Sigmoid colon (tissue), 4 donors: ENCODE data around the gene NHP2.

ENCODE experiments used
- EP300 ChIP-seq, 4 donors: sonication (generic); formaldehyde crosslinking; IDR thresholded peaks; one replicate each; pipeline ENCODE4 v1.6.1; 2017; ENCODE audit warnings: antibody characterized with exemption in 4 of 4
- POLR2A ChIP-seq, 2 donors: fragments of 450-650 bp; IDR thresholded peaks; one replicate each; pipeline ENCODE4 v1.6.1; 2016; ENCODE audit warnings: antibody characterized with exemption in 2 of 2, mild to moderate bottlenecking in 2 of 2, moderate library complexity in 2 of 2
- TF ChIP-seq, protein P1 (sequence below), 4 experiments: fragments of 450-650 bp in 3 of 4; fragments of 200-600 bp in 1 of 4; IDR thresholded peaks; one replicate each; pipeline ENCODE4 v1.5.1; 2016 to 2019; ENCODE audit warnings: antibody characterized with exemption in 4 of 4, mild to moderate bottlenecking in 3 of 4, moderate library complexity in 2 of 4

- TF ChIP-seq POLR2A (IDR thresholded peaks at IDR 0.05) (no peak), EP300 (IDR thresholded peaks at IDR 0.05) (no peak)
- TF ChIP-seq, protein P1, sequence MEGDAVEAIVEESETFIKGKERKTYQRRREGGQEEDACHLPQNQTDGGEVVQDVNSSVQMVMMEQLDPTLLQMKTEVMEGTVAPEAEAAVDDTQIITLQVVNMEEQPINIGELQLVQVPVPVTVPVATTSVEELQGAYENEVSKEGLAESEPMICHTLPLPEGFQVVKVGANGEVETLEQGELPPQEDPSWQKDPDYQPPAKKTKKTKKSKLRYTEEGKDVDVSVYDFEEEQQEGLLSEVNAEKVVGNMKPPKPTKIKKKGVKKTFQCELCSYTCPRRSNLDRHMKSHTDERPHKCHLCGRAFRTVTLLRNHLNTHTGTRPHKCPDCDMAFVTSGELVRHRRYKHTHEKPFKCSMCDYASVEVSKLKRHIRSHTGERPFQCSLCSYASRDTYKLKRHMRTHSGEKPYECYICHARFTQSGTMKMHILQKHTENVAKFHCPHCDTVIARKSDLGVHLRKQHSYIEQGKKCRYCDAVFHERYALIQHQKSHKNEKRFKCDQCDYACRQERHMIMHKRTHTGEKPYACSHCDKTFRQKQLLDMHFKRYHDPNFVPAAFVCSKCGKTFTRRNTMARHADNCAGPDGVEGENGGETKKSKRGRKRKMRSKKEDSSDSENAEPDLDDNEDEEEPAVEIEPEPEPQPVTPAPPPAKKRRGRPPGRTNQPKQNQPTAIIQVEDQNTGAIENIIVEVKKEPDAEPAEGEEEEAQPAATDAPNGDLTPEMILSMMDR (IDR thresholded peaks at IDR 0.05), result no peak
These were observed 37.9 kb downstream of the NHP2 start for GRCh38 chr5:178115814-178116142.
